Large intestine (tissue), 3 donors: Measurements from ENCODE around the gene DHCR24. TPM values are rescaled to one million over a fixed set of nuclear protein-coding genes. Genes with fewer than 3 reads are reported as not detected.

Experiments
- DNase-seq, 2 donors: peaks; one replicate each; pipeline versions ENCODE4 v3.0.0 to v3.0.0-alpha.2; 2013
- H3K27ac ChIP-seq: one replicate; pipeline ENCODE4 v1.5.1; 2013; ENCODE audit warnings: low read length
- H3K27me3 ChIP-seq: 2 replicates; pipeline ENCODE4 v1.6.1; 2013; ENCODE audit warnings: low read length; ENCODE audit not compliant: control insufficient read depth, insufficient read depth
- H3K36me3 ChIP-seq: 2 replicates; pipeline ENCODE4 v1.6.1; 2013; ENCODE audit warnings: low read length; ENCODE audit not compliant: control insufficient read depth, insufficient read depth
- H3K4me1 ChIP-seq: one replicate; pipeline ENCODE4 v1.6.1; 2013; ENCODE audit warnings: low read length; ENCODE audit not compliant: control insufficient read depth, insufficient read depth
- H3K4me3 ChIP-seq: one replicate; pipeline ENCODE4 v1.5.1; 2013; ENCODE audit warnings: low read length
- H3K9me3 ChIP-seq: one replicate; pipeline ENCODE4 v1.6.1; 2013; ENCODE audit warnings: mild to moderate bottlenecking, low read depth, low read length, moderate library complexity; ENCODE audit not compliant: control insufficient read depth
- WGBS: methylation state at CpG from one replicate; pipeline ENCODE4 v1.1.5; 2013; ENCODE audit warnings: low lambda C conversion rate; ENCODE audit not compliant: insufficient coverage; 5-methylcytosine and 5-hydroxymethylcytosine counted together
- polyA plus RNA-seq: library from polyadenylated mRNA; unstranded; fragments of 120-200 nt; gene quantifications from one replicate; pipeline ENCODE4 v1.2.1, GENCODE V29; 2013

The DHCR24 gene
- polyA plus RNA-seq, 1 donor = 36.0 TPM

GRCh38 chr1:54816130-54816529, 70.9 kb downstream of the DHCR24 start:
- peaks cover 2% of the 10 kb centered on the region for H3K36me3 ChIP-seq
- H3K27me3 ChIP-seq = no peaks in the 10 kb centered on the region
- H3K4me3 ChIP-seq = no peak overlapping the region
- peaks cover 34% of the 10 kb centered on the region for H3K4me1 ChIP-seq
- WGBS = no CpG with 5 or more reads among the region's 6 CpGs
- peaks cover 4% of the 10 kb centered on the region for H3K9me3 ChIP-seq
- no peak for DNase-seq
- peak overlapping the region; percentile 93 for H3K27ac ChIP-seq

DNA sequence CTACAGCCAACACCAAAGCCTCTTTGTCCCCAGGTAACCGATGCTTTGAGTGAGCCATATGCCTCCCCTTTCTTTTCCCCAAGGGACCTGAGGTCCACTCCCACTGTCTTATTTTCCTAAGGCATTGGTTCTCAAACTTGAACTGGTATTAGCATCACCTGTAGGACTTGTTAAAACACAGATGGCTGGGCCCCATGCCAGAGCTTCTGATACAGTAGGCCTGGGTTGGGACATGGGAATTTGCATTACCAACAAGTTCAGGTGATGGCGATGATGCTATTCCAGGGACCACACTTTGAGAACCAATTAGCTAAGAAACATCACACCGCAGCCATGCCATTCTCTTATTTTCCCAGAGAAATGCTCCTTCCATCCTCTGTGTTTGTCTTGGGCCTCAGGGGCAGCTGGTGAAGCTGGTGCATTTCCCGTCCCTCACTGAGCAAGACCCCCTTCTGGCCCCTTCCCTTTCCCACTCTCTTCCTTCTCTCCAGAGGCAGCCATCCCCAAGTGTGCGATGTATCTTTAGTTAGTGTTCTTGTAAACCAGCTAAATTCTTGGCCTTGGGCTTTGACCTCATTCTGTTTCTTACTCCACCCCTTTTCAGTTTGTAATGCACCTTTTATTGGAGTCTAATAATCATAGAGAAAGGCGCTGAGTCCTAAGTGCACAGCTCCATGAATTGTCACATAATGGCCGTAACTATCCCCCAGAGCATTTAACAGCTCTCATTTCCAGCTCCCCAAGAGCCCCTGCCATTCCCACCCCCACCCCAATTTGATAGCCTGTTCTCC, 71.7 kb downstream of the DHCR24 start:
- Histone ChIP-seq H3K4me3 (peak overlapping the region; percentile 34), H3K36me3 (peaks cover 2% of the 10 kb centered on the region), H3K9me3 (no peaks in the 10 kb centered on the region), H3K27ac (peak overlapping the region; percentile 93), H3K27me3 (no peaks in the 10 kb centered on the region), H3K4me1 (peaks cover 39% of the 10 kb centered on the region)
- WGBS = 40% methylated on average over 1 of the region's 7 CpGs
- peak; percentile 74 to 91 for DNase-seq

DNA sequence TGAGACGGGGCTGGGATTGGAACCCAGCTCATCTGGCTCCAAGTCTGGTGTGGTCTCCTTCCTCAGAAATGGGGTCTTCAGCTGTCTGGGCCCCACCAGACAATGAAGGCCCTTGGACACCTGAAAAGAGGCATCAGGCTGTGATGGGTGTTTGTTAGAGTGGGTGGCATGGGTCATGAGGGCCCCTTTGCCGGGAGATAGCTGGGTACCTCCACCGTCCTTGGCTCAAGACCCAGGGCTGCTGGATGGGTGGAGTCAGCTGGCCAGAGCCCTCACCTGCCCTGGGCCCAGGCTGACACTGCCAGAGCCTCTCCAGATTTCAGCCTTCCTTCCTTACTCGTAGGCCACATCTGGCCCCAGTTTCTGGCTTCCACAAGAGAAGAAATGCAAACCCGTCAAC, 72.4 kb downstream of the DHCR24 start:
- H3K4me1 ChIP-seq = peaks cover 46% of the 10 kb centered on the region
- H3K27ac ChIP-seq = peak overlapping the region; percentile 93
- H3K4me3 ChIP-seq = peak overlapping the region; percentile 34
- WGBS = no CpG with 5 or more reads among the region's 5 CpGs
- no peaks in the 10 kb centered on the region for H3K9me3 ChIP-seq
- peaks cover 2% of the 10 kb centered on the region for H3K36me3 ChIP-seq
- no peak for DNase-seq
- H3K27me3 ChIP-seq = no peaks in the 10 kb centered on the region

- H3K27me3 ChIP-seq = no peaks in the 10 kb centered on the region
- H3K36me3 ChIP-seq = peaks cover 2% of the 10 kb centered on the region
- peak; percentile 83 to 89 for DNase-seq
- H3K9me3 ChIP-seq = no peaks in the 10 kb centered on the region
- WGBS = no CpG with 5 or more reads among the region's 10 CpGs
- peak overlapping the region; percentile 93 for H3K27ac ChIP-seq
- H3K4me3 ChIP-seq = peak overlapping the region; percentile 34
- H3K4me1 ChIP-seq = peaks cover 50% of the 10 kb centered on the region
These were observed 72.9 kb downstream of the DHCR24 start for GRCh38 chr1:54814126-54814498.

DNA sequence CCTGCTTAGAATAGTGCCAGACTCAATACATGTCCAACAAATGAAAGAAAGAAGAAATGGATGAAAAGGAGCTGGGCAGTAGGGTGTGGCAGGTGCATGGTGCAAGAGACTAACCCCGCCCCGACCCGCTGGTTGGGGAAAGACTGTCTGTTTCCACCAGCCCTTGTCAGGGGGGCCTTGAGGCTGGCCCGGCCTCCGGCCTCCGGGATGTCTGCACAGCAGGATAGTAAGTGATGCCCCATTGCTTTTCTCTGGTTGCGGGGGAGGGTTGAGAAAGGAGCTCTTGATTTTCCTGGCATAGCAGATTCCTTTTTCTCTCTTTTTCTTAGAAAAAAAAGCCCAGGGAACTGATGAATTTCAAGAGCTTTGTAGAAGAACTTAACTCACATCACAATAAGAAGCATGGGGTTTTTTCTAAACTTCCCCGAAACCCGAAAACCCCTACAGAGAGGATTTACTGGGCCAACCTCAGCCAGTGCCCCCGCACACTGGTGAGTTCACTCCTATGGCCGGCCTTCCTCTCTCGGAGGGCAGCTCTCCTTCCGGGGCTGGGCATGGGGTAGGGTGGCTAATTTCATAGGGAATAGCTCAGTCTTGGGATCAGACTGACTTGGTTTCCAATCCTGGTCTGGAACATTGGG, 73.4 kb downstream of the DHCR24 start:
- H3K4me1 ChIP-seq = peaks cover 55% of the 10 kb centered on the region
- DNase-seq = peak in 1 of 2 donors; percentile 46

GRCh38 chr1:54812801-54813484, 74.1 kb downstream of the DHCR24 start:
- no peak overlapping the region for H3K27ac ChIP-seq
- H3K4me3 ChIP-seq = no peak overlapping the region
- peaks cover 57% of the 10 kb centered on the region for H3K4me1 ChIP-seq
- no peaks in the 10 kb centered on the region for H3K36me3 ChIP-seq
- no peaks in the 10 kb centered on the region for H3K9me3 ChIP-seq
- DNase-seq = no peak
- WGBS = 80% methylated on average over 1 of the region's 13 CpGs
- no peaks in the 10 kb centered on the region for H3K27me3 ChIP-seq

More for the DNA sequence above, 73.4 kb downstream of the DHCR24 start:
- no peaks in the 10 kb centered on the region for H3K27me3 ChIP-seq
- no CpG with 5 or more reads among the region's 13 CpGs for WGBS
- no peaks in the 10 kb centered on the region for H3K36me3 ChIP-seq
- H3K9me3 ChIP-seq = no peaks in the 10 kb centered on the region
- H3K27ac ChIP-seq = peak overlapping the region; percentile 93
- no peak overlapping the region for H3K4me3 ChIP-seq

DNA sequence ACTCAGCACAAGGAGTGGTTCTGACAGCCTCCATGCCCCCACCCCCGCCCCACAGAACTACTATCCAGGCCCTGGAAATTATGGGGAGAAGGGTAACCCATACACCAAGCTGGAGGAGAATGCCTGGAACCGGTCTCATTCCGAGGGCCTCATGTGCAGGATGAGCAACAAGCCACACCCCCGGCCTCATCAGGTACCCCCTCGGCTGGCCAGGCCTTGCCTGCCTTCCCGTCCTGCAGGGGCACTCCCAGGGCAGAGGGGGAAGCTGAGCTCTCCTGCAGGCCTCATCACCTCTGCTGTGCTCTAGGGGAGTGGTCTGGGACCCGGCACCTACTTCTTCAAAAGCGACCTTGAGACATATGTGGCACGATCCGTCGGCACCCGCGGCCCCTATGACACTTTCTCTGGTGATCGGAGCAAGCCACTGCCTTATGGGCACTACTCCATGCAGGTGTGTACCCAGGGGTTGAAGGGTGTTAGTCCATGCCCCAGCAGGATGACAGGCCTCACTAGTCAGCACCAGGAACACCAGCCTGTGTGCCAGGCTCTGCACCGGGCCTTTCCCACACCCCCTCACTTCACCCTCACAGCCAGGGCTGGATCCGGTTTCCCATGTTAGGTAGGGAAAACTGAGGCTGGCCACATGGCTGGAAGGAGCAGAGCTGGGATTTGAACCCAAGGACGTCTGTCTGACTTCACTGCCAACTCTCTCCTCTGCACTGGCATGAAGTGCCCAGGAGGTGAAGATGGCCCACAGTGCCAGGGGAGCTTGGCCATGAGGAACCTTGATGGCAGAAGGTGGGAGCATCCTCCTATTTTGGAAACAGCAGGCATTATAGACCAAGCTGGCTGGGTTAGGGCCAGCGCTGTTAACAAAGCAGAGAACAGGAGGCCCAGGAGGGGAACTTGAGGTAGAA, 75.0 kb downstream of the DHCR24 start:
- DNase-seq = no peak
- Histone ChIP-seq H3K9me3 (no peaks in the 10 kb centered on the region), H3K4me1 (peaks cover 57% of the 10 kb centered on the region), H3K4me3 (no peak overlapping the region), H3K27ac (no peak overlapping the region), H3K36me3 (no peaks in the 10 kb centered on the region), H3K27me3 (no peaks in the 10 kb centered on the region)
- WGBS = no CpG with 5 or more reads among the region's 18 CpGs

DNA sequence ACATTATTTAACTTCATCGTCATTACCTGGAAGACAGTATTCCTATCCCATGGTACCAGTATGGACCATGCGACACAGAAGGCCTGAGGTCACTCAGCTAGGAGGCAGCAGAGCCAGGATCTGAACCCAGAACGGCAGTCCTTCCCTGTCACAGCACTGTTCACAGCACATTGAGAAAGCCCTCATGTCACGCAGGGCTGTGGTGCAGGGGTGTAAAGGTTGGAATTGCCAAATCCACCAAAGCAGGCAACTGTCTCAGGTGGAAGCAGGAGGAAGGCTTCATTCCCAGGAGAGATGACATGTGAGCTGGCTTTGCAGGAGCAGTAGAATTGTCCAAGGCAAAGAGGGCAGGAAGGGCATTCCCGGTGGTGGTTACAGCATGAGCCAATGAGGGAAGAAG, 75.9 kb downstream of the DHCR24 start:
- no peak for DNase-seq
- no peaks in the 10 kb centered on the region for H3K9me3 ChIP-seq
- no peaks in the 10 kb centered on the region for H3K36me3 ChIP-seq

DNA sequence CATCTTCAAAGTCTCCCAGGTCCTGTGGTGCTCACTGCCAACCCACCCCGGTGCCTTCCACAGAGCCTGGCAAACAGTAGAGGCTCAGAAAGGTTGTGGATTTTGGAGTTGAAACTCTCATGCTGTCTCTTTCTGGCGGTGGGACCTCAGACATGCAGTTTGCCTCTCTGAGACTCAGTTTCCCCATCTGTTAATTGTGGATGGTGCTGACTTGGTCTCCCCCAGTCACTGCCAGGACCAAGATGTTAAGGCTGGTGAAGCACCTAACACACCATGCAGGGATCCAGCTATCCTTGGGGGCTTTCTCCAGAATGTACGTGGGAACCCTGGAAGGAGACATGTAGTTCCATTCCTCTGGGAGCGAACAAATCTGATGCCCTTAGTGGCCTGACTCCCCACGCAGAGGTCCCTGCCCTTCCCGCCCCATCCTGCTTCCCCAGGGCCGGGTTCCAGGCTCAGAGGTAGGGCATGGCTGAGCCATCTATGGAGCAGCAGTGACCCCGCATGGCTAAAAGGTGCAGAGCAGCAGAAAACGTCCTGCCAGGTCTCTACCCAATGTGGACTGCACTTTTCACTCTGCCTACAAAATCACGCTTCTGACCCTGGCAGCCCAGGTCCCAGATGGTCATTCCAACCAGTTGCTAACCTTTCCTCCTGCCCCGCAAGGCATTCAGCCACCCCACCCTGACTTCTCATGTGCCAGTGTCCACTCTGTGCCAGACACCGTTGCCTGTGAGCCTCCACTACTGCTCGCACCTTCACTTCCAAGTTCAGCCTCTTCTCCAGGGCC, 76.6 kb downstream of the DHCR24 start:
- Histone ChIP-seq H3K27me3 (no peaks in the 10 kb centered on the region), H3K9me3 (no peaks in the 10 kb centered on the region), H3K4me3 (no peak overlapping the region), H3K36me3 (no peaks in the 10 kb centered on the region), H3K4me1 (peaks cover 49% of the 10 kb centered on the region), H3K27ac (peak overlapping the region; percentile 7)
- peak in 1 of 2 donors; percentile 66 for DNase-seq
- WGBS = 100% methylated on average over 2 of the region's 13 CpGs

More for the DNA sequence above, 75.9 kb downstream of the DHCR24 start:
- no CpG with 5 or more reads among the region's 5 CpGs for WGBS
- H3K27me3 ChIP-seq = no peaks in the 10 kb centered on the region
- H3K27ac ChIP-seq = no peak overlapping the region
- peaks cover 54% of the 10 kb centered on the region for H3K4me1 ChIP-seq
- no peak overlapping the region for H3K4me3 ChIP-seq
